Measurements from ENCODE around the gene FABP6. TPM values are rescaled to one million over a fixed set of nuclear protein-coding genes. Genes with fewer than 3 reads are reported as not detected.

The FABP6 gene
- total RNA-seq, 1 donor from 2014 or later: not detected

Other genes starting within 250 kb of the FABP6 start
- gene TTC1, start 220.4 kb upstream of the FABP6 start, total RNA-seq: 39.7 TPM
- 26.3 TPM for gene PWWP2A, start 110.1 kb upstream of the FABP6 start, total RNA-seq
- 1.3 TPM for gene CCNJL, start 83.1 kb downstream of the FABP6 start, total RNA-seq
- 2.2 TPM for gene C1QTNF2, start 141.1 kb downstream of the FABP6 start, total RNA-seq
- gene FAM200C, start 170.5 kb downstream of the FABP6 start, total RNA-seq: 5.4 TPM
- 48.0 TPM for gene SLU7, start 189.6 kb downstream of the FABP6 start, total RNA-seq
- gene PTTG1, start 192.3 kb downstream of the FABP6 start, total RNA-seq: 3.7 TPM